ENCODE data around the gene FLT3LG.
A peak's percentile ranks its signal among the peaks of the same experiment; 100 is the strongest.

The FLT3LG gene, protein sequence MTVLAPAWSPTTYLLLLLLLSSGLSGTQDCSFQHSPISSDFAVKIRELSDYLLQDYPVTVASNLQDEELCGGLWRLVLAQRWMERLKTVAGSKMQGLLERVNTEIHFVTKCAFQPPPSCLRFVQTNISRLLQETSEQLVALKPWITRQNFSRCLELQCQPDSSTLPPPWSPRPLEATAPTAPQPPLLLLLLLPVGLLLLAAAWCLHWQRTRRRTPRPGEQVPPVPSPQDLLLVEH

DNA sequence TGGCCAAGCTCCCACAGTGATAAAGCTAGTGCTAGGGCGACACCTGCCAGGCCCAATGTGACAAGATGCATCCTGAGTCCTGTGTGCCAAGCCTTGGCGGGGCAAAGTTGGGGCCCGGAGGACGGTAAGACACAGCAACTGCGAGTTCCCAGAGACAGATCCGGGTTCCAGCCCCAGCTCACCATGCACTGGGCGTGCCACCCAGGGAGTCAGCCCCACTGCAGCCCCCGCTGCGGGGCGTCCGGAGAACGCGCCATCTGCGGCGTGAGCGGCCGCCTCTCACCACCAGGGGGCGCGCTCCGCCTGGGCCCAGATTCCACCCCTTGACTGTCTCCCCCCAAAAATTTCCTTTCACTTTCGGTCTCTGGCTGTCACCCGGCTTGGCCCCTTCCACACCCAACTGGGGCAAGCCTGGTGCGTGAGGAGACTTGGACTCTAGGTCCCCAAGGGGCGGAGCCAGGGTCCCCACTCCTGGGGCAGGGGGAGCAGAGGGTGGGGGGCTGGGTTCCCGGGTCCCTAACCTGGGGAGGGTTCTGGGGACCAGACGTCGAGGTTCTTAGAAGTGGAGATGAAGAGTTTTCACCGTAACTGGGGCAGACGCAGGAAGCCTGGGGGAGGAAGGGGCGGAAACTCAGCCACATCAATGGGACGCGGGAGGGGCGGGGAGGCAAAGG lies at the start of gene FLT3LG:
FLT3LG (plus strand) TSS at position 348 of the 674 bp plus-strand sequence. CDS start 425 bp downstream, outside the sequence.
- DNase-seq (ENCODE audit: low read depth, low spot score) = peak; percentile 76

DNA sequence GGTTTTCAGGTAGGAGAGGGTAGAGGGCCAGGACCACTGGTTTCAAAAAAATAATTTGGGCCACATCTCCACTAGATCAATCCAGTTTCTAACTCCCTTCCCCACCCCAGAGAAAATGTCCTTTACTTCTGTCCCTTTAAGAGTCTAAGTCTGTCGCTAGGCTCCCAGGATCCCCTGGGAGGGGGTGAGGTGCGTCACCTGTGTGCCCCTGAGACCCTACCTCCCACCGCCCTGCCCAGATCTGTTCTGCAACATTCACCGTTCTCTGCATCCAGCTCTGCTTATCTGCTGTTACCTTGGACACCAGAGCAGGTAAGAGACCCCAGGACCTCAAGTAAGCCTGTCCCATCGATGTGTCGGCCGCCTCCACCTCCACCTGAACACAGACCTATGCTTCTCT lies 48.8 kb upstream of the FLT3LG start, which contains the start of gene GFY:
GFY (plus strand) TSS at position 211 of the 400 bp plus-strand sequence. CDS start 1,043 bp downstream, outside the sequence.
- DNase-seq (ENCODE audit: low read depth, low spot score) = no peak

DNA sequence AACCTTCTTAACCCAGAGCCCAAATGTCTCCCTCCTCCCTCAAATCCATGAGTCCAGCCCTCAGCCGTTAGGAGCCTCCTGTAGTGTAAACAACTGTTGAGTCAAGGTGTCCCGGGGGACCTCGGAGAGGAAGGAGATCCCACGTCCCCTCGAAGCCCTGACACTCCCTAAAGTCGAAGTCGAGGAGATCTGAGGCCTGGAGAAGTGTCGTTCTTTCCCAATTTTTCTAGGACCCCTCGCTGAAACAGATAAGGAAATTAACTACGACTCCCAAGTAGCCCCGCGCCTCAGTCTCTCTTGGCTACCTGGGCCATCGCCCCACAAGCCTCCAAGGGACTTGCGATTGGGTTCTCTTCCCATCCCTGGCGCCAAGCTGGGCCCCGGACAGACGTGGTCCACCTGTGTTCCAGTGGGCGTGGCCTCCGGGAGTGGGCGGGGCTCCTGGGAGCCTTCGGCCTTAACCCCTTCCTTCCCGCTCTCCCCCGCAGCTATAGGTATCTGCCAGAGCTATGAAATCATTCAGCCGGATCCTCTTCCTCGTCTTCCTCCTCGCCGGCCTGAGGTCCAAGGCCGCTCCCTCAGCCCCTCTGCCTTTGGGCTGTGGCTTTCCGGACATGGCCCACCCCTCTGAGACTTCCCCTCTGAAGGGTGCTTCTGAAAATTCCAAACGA lies 48.0 kb upstream of the FLT3LG start:
- DNase-seq (ENCODE audit: low read depth, low spot score) = peak; percentile 89

DNA sequence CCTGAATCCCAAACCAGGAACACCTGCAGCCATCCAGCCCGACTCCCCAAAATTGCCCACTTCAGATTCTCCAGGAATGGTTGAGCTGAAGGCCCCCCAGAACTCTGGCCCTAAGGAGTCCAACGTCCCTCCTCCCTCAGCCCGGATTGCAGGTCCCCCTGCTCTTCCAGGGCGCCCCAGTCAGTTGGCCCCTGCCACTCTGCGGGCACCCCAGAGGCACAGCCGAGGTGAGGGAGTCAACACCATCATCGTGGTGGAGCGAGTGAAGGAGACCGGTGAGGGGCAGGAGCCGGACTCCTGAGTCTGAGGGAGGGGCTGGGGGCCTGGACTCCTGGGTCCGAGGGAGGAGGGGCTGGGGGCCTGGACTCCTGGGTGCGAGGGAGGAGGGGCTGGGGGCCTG lies 46.7 kb upstream of the FLT3LG start:
- DNase-seq (ENCODE audit: low read depth, low spot score) = no peak

DNA sequence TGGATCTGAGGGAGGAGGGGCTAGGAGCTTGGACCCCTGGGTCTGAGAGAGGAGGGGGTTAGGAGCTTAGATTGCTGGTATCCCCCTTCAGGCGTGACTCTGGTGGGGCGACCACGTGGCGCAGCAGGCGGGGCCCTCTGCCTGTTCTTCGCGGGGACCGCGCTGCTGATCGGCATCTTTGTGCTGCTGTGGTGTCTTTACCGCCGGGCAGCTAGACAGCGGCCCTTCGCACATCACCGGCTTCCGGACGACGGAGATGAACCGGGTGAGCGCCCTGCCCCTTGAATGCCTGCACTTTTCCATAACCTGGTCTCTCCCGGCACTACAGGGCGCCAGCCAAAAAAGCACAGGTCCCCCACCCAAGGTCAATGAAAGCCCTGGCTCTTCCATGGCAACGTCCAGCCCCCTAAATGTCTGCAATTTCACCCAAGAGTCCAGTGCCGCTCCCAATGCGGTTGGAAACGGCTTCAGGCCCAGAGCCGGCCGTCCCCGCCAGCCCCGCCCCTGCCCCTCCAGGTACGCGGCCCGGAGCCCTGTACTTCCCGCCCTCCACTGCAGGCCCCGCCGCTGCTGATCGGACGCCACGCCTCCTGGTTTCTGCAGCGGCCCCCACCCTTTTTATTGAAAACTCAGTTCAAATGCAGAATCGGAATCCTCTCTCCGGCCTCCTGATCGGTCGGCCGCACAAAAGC lies 46.0 kb upstream of the FLT3LG start:
- peak; percentile 63 for DNase-seq (ENCODE audit: low read depth, low spot score)

DNA sequence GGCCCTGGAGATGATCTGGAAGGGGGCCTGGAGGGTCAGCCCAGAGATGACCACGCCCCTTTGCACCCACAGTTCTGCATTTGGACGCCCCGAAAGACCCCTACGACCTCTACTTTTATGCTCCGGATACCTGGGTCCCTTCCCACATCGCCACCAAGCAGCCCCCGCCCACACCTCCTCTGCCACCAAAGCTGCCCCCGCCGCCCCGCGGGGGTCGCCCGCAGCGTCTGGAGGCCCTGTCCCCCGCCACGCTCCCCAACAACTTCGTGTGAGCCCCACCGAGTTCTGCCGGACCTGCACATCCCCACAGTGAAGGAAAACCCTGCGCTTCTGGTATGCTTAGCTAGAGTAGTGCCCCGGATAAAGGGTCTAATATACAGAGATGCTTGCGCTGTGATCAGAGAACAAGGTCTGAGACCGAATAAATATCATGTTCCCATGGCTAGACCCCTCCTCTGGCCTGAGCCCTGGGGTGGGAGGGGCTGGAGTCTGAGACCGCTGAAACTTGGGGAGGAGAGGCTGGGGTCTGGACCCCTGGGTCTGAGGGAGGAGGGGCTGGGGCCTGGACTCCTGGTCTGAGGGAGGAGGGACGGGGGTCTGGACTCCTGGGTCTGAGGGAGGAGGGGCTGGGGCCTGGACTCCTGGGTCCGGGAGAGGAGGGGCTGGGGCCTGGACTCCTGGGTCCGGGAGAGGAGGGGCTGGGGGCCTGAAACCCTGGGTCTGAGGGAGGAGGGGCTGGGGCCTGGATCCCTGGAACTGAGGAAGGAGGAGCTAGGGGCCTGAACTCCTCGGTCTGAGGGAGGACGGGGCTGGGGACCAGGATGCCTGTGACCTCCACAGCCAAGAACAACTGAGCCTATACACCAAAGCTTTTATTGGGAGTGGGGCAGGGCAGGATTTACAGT lies 45.2 kb upstream of the FLT3LG start:
- DNase-seq (ENCODE audit: low read depth, low spot score) = no peak

DNA sequence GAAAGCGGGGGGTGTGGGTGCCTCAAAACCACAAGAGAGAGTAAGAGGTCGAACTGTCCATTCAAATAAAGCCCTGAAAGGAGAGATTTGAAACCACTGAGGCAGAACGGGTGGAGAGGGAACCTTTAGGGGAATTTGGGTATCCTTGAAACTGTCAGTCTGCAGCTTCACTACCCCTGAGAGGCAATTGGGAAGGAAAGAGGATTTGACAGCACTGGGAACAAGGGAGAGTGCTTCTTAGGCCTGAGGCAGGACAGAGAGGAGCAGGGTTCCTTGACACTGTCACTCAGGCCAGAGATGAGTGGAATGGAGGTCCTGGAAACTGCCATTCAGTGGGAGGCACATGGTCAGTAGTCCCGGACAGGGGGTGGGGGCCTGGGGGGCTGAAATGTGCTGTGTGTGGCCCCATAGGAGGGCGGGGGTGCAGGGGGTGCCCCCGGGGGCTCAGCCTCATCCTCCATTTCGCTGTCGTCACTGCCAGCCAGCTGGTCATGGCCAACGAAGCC lies 43.8 kb upstream of the FLT3LG start:
- no peak for DNase-seq (ENCODE audit: low read depth, low spot score)

DNA sequence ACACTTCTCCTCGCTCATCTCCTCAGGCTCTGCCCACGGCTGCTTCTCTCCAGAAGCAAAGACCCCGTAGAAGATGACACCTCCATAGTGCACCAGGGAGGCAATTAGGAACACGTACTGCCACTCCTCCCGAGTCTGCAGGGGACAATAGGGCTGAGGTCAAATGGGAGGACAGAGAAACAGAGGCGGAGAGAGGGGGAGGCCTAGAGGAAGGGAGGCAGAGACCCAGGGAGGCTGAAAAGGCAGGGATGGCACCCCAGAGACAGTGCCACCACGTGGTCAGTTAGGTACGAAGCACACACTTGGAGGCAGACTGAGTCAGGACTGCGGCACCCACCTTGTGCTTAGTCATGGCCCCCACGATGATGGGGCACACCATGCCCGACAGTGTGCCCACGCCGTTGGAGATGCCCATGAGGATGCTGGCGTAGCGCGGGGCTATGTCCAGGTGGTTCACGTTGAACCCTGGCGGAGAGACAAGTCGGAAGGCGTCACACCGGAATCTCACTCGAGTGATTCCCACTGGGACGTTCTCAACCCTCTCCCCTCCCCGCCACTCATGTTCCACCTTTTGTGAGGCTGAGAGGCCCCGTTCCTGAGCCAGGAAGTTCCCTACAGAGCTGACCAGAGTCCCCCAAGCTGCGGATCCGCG lies 43.2 kb upstream of the FLT3LG start:
- DNase-seq (ENCODE audit: low read depth, low spot score) = no peak

DNA sequence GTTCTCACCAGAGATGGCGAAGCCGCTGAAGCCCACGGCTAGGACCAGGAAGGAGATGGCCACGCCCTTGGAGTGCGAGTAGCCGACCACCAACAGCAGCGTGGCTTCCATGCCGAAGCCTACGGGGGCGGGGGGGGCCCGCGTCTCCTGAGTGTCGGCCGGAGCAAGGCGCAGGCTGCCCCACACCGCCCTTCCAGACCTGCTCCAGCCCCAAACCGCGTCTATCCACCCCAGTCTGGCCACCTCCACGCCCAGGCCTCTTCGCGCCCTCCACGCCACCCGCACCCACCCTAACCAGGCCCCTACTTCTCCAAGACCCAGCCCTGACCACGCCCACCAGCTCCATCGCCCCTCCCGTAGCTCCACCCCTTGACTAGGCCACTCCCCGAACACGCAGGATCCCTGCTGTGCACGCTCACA lies 42.7 kb upstream of the FLT3LG start:
- no peak for DNase-seq (ENCODE audit: low read depth, low spot score)

DNA sequence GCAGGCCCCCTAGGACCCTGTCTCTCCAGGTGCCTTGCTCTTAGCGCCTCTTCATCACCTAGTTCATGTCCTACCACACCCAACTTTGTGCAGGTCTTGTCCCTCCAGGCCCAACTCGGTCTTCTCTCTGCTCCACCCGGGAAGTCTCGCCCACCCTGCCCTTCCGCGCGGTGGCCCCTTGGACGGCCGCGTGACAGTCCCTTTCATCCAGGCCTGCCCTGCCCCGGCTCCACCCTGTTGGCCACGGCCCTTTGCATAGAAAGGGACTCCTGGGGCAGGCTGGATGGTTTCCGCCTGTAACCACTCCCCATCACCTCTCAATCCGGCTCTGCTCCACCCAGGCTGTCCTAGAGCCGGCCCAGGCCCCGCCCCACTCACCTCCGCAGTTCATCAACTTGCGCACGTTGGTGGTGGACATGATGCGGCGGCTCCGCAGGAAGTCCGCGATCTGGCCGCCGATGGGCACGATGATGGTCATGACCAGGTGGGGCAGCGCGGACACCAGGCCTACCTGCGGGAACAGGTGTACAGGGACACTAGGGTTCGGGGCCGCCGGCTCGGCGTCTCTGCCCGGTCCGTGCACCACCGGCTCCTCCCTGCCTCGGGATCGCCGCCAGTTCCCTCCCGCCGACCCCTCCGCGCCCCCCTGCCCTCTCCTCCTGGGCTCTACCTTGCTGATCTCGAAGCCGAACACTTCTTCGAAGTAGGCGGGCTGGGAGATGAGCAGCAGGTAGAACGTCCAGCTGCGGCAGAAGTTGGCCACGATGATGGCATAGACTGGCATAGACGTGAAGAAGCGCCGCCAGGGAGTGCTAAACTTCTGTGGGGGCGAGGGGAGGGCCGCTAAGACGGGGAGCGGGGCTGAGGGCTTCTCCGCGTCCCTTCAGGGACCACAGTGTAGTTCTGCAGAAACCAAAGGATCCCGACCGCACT lies 41.6 kb upstream of the FLT3LG start:
- DNase-seq (ENCODE audit: low read depth, low spot score) = peak; percentile 80

DNA sequence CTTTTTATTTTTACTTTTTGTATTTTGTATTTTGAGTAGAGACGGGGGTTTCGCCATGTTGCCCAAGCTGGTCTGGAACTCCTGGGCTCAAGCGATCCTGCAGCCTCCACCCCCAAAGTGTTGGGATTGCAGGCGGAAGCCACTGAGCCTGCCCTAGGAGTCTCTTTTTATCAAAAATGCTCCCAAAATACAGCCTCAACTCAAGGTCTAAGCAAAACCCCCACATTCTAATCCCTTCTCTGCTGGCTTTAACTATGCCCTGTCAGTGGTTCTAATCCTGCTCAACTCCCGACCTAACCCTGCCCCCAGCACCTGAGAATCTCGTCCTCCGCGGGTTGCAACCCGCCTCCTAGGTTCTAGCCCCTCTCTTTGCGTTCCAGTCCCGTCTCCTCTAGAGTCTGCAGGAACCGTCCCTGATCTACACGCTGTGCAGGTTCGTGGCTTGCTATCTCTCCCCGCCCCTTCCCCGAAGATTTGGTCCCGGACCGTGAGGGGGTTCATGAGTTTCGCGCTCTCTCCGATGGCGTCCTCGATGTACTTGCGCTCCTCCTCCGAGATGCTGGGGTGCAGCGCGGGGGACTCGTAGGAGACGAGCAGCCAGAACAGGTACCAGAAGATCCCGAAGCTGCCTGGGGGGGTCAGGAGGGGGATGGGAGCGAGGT lies 40.6 kb upstream of the FLT3LG start:
- DNase-seq (ENCODE audit: low read depth, low spot score) = no peak

DNA sequence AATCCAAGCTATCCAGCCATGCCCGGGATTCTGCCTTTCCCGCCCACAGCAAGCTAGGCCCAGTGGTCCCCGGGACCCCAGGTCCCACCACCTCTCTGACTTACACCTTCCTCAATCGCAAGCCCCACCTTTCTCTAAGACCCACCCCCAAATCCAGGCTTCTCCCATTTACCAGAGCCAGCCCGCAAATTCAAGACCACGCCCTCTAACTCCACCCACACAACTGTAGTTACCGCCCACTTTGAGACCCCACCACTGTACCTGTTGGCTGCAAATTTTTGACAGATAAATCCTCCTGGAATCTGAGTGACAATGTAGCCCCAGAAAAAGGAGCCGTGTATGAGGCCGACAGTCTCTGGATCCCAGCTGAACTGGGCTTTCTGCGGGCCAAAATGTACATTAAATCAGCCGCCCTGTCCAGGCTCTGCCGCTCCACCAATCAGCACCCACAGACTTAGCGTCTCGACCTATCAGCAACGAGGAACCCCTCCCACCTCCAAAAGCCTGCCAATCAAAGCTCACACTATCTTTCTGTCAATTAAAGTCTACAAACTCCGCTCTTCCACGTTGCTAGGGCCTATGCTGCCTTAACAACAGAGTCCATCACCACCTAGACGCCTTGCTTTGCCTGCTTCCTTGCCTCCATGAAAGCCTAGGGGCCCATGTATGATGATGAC lies 39.0 kb upstream of the FLT3LG start:
- DNase-seq (ENCODE audit: low read depth, low spot score) = no peak

DNA sequence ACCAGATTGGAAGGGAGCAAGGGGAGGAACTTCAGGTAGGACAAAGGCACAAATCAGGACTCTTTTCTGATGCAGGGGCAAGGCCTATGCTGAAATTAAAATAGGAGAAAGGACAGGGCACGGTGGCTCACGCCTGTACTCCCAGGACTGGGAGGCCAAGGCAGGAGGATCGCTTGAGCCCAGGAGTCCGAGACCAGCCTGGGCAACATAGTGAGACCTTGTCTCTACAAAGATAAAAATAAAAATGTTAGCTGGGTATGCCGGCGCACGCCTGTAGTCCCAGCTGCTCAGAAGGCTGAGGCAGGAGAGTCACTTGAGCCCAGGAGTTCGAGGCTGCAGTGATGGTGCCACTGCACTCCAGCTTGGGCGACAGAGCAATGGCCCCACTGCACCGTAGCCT lies 38.3 kb upstream of the FLT3LG start:
- no peak for DNase-seq (ENCODE audit: low read depth, low spot score)

DNA sequence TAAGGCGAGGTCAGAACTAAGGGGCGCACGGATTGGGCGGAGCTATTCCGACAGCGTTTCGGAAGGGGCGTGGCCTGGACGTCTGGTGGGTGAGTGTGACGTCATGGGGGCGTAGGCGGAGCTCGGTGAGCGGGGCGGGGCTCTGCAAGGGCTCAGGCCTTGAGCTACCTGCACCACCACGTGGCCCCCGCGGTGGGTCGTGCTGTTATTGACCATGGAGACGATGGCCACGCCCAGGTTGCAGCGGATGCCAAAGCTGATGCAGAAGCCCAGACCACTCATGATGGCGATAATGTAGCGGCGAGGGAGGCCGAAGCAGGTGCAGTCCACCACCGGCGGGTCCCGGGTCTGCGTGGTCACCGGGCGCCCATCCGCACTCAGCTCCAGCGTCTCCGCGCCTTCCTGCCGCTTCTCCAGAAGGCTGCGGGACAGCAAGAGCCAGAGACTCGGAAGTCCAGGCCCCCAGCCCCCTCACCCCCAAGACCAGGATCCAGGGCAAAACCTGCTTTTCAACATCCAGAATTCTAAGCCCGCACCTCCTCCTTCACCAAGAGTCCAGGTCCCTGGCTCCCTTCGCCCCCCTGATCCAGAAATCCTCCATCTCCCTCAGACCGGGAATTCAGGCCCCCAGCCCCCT lies 37.5 kb upstream of the FLT3LG start:
- peak; percentile 85 for DNase-seq (ENCODE audit: low read depth, low spot score)

DNA sequence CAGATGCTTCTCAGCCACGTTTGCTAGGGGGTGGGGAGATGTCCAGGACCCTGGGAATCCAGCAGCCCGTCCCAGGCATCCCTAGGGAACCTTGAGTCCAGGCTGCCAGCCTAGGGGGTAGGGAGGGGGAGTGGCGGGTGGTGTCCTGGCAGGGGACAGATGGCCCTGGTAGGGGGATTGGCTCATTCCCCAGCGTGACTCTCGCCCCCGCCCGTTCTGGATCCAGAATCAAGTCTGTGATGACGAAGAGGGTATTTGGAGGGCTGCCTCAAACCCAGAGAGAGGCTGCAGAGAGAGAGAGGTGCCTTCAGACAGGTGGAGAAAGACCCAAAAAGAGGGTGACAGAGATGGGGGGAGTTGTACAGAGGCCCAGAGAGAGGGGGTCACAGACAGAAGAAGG lies 36.8 kb upstream of the FLT3LG start:
- DNase-seq (ENCODE audit: low read depth, low spot score) = no peak

DNA sequence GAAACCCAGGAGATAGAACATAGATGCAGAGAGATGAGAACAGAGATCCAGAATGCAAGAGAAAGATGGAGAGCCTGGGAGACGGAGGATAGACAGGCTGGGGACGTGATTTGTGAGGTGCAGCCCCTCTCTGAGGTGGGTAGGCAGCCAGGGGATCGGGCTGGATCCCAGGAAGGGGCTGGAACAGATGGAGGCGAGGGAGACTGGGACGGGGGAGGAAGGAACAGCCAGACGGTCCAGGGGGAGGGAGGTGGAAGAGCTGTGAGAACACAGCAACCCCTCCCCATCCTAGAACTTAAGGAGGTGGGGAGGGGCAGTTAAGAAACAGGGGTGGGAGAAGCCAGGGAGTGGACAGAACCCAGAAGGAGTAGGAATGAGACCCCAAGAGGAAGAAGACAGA lies 35.8 kb upstream of the FLT3LG start:
- DNase-seq (ENCODE audit: low read depth, low spot score) = no peak

DNA sequence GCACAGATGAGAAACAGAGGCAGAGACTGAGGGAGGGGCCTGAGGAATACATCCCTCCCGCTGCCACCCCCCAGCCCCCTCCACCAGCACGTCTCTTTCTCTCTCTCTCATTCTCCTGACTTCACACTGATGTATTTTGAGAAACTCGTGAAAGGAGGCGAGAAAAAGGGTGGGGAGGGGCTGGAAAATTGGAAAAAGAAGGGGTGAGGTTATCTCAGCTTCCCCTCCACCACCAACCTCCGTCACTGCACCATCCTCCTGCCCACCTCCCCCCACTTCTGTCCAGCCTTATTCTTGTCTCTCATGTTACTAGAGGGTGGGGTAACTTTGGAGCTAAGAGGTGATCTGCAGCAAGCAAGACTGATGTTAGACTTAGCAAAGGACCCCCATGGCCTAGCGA lies 34.2 kb upstream of the FLT3LG start:
- no peak for DNase-seq (ENCODE audit: low read depth, low spot score)

Measured in ELF-1 (cell line).